GM18873 (cell line): ENCODE measurements around the gene GOLGA1.
"Not testable (repeated sequence)": the region's sequence is repeated elsewhere in the genome, so short reads cannot be mapped to it uniquely, and the experiment has no call there.

Experiments used
- ATAC-seq: cut with Tn5 transposase; IDR thresholded peaks from one replicate; pipeline ENCODE4 v1.9.1; 2021; ENCODE audit warnings: mild to moderate bottlenecking, moderate library complexity, moderate number of reproducible peaks; ENCODE audit not compliant: unreplicated experiment, low FRiP score

Gene GOLGA1

GRCh38 chr9:124840300-124840833 lies 100.5 kb downstream of the GOLGA1 start:
- no peak for ATAC-seq

GRCh38 chr9:124839612-124840299 lies 101.1 kb downstream of the GOLGA1 start:
- ATAC-seq = no peak

GRCh38 chr9:124838567-124839275 lies 102.2 kb downstream of the GOLGA1 start:
- ATAC-seq = not testable (repeated sequence)

GRCh38 chr9:124838132-124838531 lies 102.8 kb downstream of the GOLGA1 start:
- ATAC-seq = not testable (repeated sequence)

GRCh38 chr9:124835026-124835557 lies 105.8 kb downstream of the GOLGA1 start:
- ATAC-seq = no peak

- ATAC-seq = no peak
Measured at GRCh38 chr9:124834591-124834990, 106.3 kb downstream of the GOLGA1 start.

GRCh38 chr9:124831642-124832364 lies 109.1 kb downstream of the GOLGA1 start:
- ATAC-seq = no peak

- no peak for ATAC-seq
Measured at GRCh38 chr9:124830593-124830992, 110.3 kb downstream of the GOLGA1 start.

GRCh38 chr9:124829334-124829669 lies 111.6 kb downstream of the GOLGA1 start:
- no peak for ATAC-seq

- ATAC-seq = no peak
Measured at GRCh38 chr9:124828489-124829333, 112.2 kb downstream of the GOLGA1 start.
